NCI-H748 (cell line): Measurements from ENCODE around the gene VN1R2.
A peak's percentile ranks its signal among the peaks of the same experiment; 100 is the strongest.
"Not testable (repeated sequence)": the region's sequence is repeated elsewhere in the genome, so short reads cannot be mapped to it uniquely, and the experiment has no call there.

Experiments
- DNase-seq: peaks from one replicate; lab custom pipeline; 2025; ENCODE audit not compliant: unreplicated experiment; lab: John Stamatoyannopoulos, UW

The VN1R2 gene, protein sequence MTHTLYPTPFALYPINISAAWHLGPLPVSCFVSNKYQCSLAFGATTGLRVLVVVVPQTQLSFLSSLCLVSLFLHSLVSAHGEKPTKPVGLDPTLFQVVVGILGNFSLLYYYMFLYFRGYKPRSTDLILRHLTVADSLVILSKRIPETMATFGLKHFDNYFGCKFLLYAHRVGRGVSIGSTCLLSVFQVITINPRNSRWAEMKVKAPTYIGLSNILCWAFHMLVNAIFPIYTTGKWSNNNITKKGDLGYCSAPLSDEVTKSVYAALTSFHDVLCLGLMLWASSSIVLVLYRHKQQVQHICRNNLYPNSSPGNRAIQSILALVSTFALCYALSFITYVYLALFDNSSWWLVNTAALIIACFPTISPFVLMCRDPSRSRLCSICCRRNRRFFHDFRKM

GRCh38 chr19:53257715-53258342 lies at the start of gene VN1R2:
VN1R2 (plus strand) TSS chr19:53258292; CDS start chr19:53258376, 84 bp downstream.
- peak; percentile 41 for DNase-seq

DNA sequence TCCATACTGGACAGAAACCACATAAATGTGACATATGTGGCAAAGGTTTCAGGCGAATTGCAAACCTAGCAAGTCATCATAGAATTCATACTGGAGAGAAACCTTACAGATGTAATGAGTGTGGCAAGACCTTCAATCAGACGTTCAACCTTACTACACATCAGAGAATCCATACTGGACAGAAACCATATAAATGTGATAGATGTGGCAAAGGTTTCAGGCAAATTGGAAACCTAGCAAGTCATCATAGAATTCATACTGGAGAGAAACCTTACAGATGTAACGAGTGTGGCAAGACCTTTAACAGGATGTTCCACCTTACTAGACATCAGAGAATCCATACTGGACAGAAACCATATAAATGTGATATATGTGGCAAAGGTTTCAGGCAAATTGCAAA lies 46.5 kb upstream of the VN1R2 start:
- DNase-seq, result not testable (repeated sequence)

GRCh38 chr19:53212703-53213320 lies 45.3 kb upstream of the VN1R2 start:
- no peak for DNase-seq

- DNase-seq, result not testable (repeated sequence)
Observed at GRCh38 chr19:53222716-53223115, 35.4 kb upstream of the VN1R2 start.

GRCh38 chr19:53224606-53225005 lies 33.5 kb upstream of the VN1R2 start:
- DNase-seq, result no peak

- DNase-seq, result no peak
Observed at GRCh38 chr19:53237114-53237777, 20.8 kb upstream of the VN1R2 start.

DNA sequence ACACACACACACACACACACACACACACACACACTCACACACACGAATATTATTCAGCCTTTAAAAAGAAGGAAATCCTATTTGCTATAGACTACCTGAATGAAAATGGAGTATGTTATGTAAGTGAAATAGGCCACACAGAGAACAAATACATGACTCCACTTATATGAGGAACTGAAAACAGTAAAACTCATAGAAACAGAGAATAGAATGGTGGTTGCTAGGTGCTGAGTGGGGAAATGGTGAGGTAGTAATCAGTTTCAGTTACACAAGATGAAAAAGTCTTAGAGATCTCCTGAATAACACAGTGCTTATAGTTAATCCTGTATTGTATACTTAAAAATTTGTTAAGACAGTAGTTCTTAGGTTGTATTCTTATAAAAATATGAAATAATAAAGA lies 11.6 kb upstream of the VN1R2 start:
- DNase-seq, result no peak

DNA sequence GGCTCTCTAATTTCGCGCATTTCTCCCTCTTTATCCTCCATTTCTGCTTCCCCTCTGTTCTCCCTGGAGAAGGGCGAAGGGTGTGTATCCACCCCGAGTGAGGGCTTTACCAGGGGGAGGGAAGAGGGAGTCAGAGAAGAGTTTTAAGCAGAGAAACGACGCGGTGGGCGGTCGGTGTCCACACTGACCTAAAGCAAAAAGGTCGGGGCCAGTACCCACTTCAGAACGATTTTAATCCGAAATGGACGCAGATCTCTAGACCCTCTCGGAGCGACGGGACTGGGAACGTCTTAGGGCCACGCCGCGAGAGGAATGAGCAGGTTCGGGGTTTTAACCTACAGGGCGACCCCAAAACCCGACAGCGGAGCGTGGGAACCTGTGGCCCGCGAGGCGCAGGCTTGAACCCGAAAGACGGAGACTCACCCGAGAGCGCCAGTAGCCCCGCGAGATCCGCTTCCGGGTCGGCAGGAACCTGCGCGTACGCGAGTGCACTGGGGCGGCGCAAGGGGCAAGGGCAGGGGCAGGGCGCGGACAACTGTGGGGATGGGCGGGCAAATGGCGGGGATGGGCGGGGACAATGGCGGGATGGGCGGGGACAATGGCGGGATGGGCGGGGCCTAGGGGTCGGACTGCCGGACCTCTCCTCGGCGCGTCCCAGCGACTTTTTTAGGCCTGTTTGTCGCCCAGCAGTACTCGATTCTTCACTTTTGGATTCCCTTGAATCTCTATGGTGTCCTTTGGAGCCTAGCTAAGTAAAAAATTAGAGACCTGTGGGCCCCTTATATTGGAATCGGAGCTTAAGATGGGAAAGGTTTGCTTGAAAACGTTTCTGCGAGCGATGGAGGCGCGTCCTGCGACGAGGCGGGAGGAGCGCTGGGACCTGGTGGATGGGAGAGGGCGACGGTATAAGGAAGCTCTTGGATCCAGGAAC lies 3.4 kb upstream of the VN1R2 start, which contains the start of gene ZNF677:
Gene ZNF677, minus strand, starts transcription at position 463 of the 931 bp plus-strand sequence. CDS start 3,323 bp downstream, outside the sequence.
- DNase-seq, result peak; percentile 93

- DNase-seq, result not testable (repeated sequence)
Observed at GRCh38 chr19:53267623-53268022, 9.5 kb downstream of the VN1R2 start, which contains the start of gene VN1R4. VN1R4 (minus strand) TSS chr19:53267723; CDS start chr19:53267665, 58 bp downstream.

DNA sequence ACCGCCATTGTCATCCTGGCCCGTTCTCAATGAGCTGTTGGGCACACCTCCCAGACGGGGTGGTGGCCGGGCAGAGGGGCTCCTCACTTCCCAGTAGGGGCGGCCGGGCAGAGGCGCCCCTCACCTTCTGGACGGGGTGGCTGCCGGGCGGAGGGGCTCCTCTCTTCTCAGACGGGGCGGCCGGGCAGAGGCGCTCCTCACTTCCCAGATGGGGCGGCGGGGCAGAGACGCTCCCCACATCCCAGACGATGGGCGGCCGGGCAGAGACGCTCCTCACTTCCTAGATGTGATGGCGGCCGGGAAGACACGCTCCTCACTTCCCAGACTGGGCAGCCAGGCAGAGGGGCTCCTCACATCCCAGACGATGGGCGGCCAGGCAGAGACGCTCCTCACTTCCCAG lies 11.8 kb downstream of the VN1R2 start:
- not testable (repeated sequence) for DNase-seq

DNA sequence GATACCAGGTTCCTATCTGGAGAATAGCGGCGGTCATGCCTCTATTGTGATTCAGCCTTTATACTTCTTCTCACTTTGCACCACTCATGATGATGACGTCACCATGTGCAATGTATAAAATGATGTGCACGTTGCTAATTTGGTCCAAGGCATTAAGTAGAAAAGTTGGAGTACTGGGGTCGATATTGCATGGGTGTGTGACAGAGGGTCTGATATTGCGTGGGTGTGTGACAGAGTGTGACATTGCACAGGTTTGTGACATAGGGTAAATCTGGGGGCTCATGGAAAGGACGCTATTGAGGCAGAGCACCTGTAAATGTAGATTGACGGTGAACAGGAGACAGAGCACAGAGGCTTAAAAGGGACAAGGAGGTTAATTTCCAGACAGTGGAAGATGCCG lies 14.0 kb downstream of the VN1R2 start:
- no peak for DNase-seq

DNA sequence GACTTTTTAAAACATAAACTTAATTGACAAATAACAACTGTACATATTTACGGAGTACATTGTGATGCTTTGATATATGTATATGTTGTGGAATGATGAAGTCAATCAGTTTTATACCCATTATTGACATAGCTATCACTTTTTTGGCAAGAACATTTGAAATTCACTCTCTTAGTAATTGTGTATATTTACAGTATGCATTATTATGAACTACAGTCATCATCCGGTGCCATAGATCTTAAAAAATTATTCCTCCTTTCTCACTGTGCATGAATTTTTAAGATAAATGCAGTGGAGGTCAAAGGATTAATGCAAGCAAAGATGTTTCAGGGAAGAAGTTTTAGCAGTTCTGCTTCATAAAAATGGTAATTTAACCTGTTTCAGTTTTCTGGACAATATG lies 17.4 kb downstream of the VN1R2 start:
- DNase-seq, result no peak

- peak; percentile 42 for DNase-seq
Observed at GRCh38 chr19:53281947-53282346, 23.9 kb downstream of the VN1R2 start.

DNA sequence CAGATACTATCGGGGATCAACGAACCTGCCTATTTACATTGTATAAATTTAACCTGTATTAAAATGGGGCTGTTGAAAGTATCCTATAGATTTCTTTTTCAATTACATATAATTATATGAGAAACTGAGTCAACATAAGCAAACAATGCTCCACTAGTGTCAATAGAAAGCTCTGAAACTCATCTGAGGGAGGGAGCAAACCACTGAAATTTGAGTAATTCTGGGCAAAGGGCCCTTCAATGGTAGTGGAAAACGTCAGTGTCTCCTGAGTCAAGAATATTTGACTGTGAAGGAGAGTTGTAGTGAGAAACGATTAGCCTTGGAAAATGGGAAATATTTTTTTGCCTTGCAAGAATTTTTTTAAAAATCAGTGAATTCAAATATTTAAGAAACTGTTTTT lies 27.0 kb downstream of the VN1R2 start:
- no peak for DNase-seq

GRCh38 chr19:53290758-53291549 lies 32.9 kb downstream of the VN1R2 start:
- DNase-seq, result no peak

DNA sequence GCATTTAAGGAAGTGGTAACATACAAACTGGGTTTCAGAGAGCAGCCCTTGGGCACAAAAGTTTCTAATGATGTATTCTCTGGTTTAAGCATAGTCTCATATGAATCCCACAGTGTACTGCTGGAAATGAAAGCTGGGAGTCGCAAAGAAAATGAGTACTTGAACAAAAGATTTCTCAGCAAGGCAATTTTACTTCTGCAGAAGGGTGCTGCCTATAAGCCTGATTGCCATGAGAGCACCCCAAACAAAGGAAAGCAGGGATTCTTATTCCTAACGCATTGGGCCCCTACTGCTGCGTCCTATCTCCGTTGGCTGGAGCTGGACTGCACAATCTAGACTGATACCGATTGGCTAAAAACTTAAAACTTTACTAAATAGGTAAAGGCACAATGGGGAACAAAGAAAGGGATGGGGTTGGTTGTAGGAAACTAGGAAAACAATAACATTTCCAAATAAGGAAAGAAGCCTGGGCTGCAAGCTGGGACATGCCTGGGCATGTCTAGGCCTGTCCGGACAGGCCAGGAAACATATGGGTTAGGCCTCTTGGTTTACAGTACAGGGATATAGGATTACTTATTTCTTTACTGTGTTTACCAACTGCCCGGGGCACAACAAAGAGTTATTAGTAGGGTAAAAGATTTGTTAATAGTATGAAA lies 36.8 kb downstream of the VN1R2 start:
- DNase-seq, result no peak

DNA sequence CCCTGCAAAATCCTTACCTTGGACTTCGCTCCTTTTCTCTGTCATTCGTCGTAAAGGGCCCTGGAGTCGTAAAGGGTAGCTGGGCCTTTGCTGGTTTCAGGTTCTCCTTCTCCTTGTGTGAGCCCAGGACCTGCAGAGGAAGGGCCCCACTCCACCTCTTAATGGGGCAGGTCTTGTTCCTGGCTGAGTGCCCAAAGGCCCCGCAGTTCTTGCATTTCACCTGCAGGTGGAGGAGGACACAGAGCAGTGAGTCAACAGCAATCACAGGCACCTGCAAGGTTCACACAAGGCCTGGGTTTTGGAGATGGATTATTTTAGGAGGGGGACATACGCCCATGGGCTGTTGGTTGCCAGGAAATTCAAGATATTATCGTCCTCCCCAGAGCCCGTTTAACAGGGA lies 43.2 kb downstream of the VN1R2 start:
- DNase-seq, result not testable (repeated sequence)

DNA sequence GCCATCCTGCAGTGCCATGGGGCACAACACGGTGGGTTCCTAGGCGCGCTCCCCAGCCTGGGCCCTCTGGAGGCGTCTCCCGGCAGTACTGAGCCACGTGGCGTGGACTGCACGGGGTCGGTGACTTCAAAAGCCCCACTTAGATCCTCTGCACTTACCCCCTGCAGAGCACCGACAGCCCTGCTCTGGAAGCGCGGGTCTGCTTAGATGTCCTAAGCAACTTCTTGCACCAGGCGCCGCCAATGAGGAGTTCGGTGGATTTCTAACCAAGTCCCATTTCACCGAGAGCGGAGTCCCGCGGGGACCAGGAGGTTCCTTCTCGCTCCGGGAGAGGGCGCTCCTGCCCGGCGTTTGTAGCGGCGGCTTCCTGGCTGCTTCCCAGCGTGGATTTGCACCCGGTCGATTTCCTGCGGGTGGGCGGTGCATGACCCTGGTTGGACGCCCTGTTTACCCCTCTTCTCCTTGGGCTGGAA lies 50.3 kb downstream of the VN1R2 start:
- peak; percentile 42 for DNase-seq
